SU-DHL-6 (cell line): ENCODE measurements around the gene CCNY.

Experiments
- H2AFZ ChIP-seq: fragments of 200-600 bp; sonication (generic); 2 replicates; pipeline ENCODE4 v1.6.1; 2014; ENCODE audit warnings: low read depth, mild to moderate bottlenecking, moderate library complexity, mixed read lengths, antibody characterized with exemption, low read length; ENCODE audit not compliant: severe bottlenecking
- H3F3A ChIP-seq: fragments of 200-600 bp; shearing (Covaris generic); 2 replicates; pipeline ENCODE4 v1.6.0; 2016; ENCODE audit warnings: antibody characterized with exemption, mild to moderate bottlenecking; ENCODE audit not compliant: insufficient read depth
- H3K27ac ChIP-seq: fragments of 200-600 bp; sonication (generic); 2 replicates; pipeline ENCODE4 v1.5.1; 2016; ENCODE audit warnings: low read depth, mild to moderate bottlenecking, low read length, moderate library complexity, mixed read lengths
- H3K27me3 ChIP-seq: fragments of 200-600 bp; sonication (generic), shearing (Covaris generic); 2 replicates; pipeline ENCODE4 v1.6.0; 2014; ENCODE audit warnings: mild to moderate bottlenecking, low read length
- H3K36me3 ChIP-seq: fragments of 200-600 bp; sonication (generic); 2 replicates; pipeline ENCODE4 v1.6.1; 2014; ENCODE audit warnings: mild to moderate bottlenecking, low read length, mixed read lengths
- H3K4me2 ChIP-seq: fragments of 300-600, 200-600 bp; shearing (Covaris generic), sonication (generic); 2 replicates; pipeline ENCODE4 v1.6.0; 2014; ENCODE audit warnings: low read length, low read depth, mild to moderate bottlenecking; ENCODE audit not compliant: poor library complexity, severe bottlenecking
- H3K4me3 ChIP-seq: fragments of 200-600 bp; sonication (generic); 2 replicates; pipeline ENCODE4 v1.5.1; 2014; ENCODE audit warnings: antibody characterized with exemption, low read length, mild to moderate bottlenecking, mixed read lengths; ENCODE audit not compliant: insufficient read depth, poor library complexity, severe bottlenecking
- H3K79me2 ChIP-seq: fragments of 200-600 bp; sonication (generic); 2 replicates; pipeline ENCODE4 v1.6.1; 2014; ENCODE audit warnings: mild to moderate bottlenecking, low read length, moderate library complexity; ENCODE audit not compliant: insufficient read depth
- H3K9ac ChIP-seq: fragments of 200-600 bp; sonication (generic); 2 replicates; pipeline ENCODE4 v1.7.0; 2014; ENCODE audit warnings: mild to moderate bottlenecking, low read length
- H3K9me2 ChIP-seq: fragments of 200-600 bp; sonication (generic); replicated peaks from 2 replicates; pipeline ENCODE4 v1.6.1; 2014; ENCODE audit warnings: low read length; ENCODE audit not compliant: insufficient read depth
- H3K9me3 ChIP-seq: fragments of 200-600 bp; sonication (generic); 2 replicates; pipeline ENCODE4 v1.6.1; 2014; ENCODE audit warnings: low read length, mixed read lengths; ENCODE audit not compliant: insufficient read depth
- H4K20me1 ChIP-seq: fragments of 200-600 bp; sonication (generic); 2 replicates; pipeline ENCODE4 v1.6.1; 2014; ENCODE audit warnings: low read depth, mild to moderate bottlenecking, antibody characterized with exemption, low read length, moderate library complexity, mixed read lengths
- CTCF ChIP-seq: fragments of 200-600 bp; sonication (generic); IDR thresholded peaks from one replicate; pipeline ENCODE4 v1.5.1; 2017; ENCODE audit warnings: antibody characterized with exemption, mild to moderate bottlenecking, low read length, moderate library complexity; ENCODE audit not compliant: insufficient read depth, poor library complexity, severe bottlenecking
- EZH2phosphoT487 ChIP-seq: fragments of 200-600 bp; sonication (generic), shearing (Covaris generic); conservative IDR thresholded peaks from 2 replicates; pipeline ENCODE4 v1.6.1; 2018; ENCODE audit warnings: mild to moderate bottlenecking, antibody characterized with exemption, low read length, moderate library complexity, mixed read lengths

CCNY gene

GRCh38 chr10:35459449-35459847, 123.1 kb downstream of the CCNY start:
- Histone ChIP-seq H3K4me2 (no peak overlapping the region), H3K27ac (no peak overlapping the region), H3K27me3 (no peaks in the 10 kb centered on the region), H3F3A (no peaks in the 10 kb centered on the region), H3K9ac (no peak overlapping the region), H3K4me3 (no peak overlapping the region), H4K20me1 (peaks cover 21% of the 10 kb centered on the region; the same call in 1 of the 2 replicates), H3K9me3 (no peaks in the 10 kb centered on the region), H3K9me2 (no peaks in the 10 kb centered on the region), H2AFZ (no peak overlapping the region), H3K79me2 (no peaks in the 10 kb centered on the region; the same call in 1 of the 2 replicates), H3K36me3 (no peaks in the 10 kb centered on the region)
- TF ChIP-seq CTCF = no peak

GRCh38 chr10:35460852-35461460, 124.6 kb downstream of the CCNY start:
- H3K36me3 ChIP-seq = no peaks in the 10 kb centered on the region
- TF ChIP-seq CTCF = no peak
- no peaks in the 10 kb centered on the region for H3K9me3 ChIP-seq
- no peak overlapping the region for H2AFZ ChIP-seq
- H4K20me1 ChIP-seq = peaks cover 17% of the 10 kb centered on the region; the same call in 1 of the 2 replicates
- no peaks in the 10 kb centered on the region for H3F3A ChIP-seq
- H3K9me2 ChIP-seq = no peaks in the 10 kb centered on the region
- no peak overlapping the region for H3K9ac ChIP-seq
- no peaks in the 10 kb centered on the region; the same call in 1 of the 2 replicates for H3K79me2 ChIP-seq
- no peaks in the 10 kb centered on the region for H3K27me3 ChIP-seq
- H3K4me3 ChIP-seq = no peak overlapping the region
- no peak overlapping the region for H3K4me2 ChIP-seq
- no peak overlapping the region for H3K27ac ChIP-seq

- Histone ChIP-seq H3K79me2 (no peaks in the 10 kb centered on the region; the same call in 1 of the 2 replicates), H3K9me2 (no peaks in the 10 kb centered on the region), H3F3A (no peaks in the 10 kb centered on the region), H3K4me2 (no peak overlapping the region), H3K27me3 (no peaks in the 10 kb centered on the region), H3K27ac (no peak overlapping the region), H3K9me3 (no peaks in the 10 kb centered on the region), H2AFZ (no peak overlapping the region), H4K20me1 (peaks cover 14% of the 10 kb centered on the region), H3K36me3 (no peaks in the 10 kb centered on the region), H3K9ac (no peak overlapping the region), H3K4me3 (no peak overlapping the region)
- TF ChIP-seq EZH2phosphoT487 (no peak), CTCF (no peak)
Measured at GRCh38 chr10:35462491-35462934, 126.2 kb downstream of the CCNY start.
